ENCODE results near the gene ENGASE. TPM values are rescaled to one million over a fixed set of nuclear protein-coding genes. Genes with fewer than 3 reads are reported as not detected.

Gene ENGASE
- total and polyA plus RNA-seq, 8 donors: 6.6 to 505 (median 35.2) TPM

DNA sequence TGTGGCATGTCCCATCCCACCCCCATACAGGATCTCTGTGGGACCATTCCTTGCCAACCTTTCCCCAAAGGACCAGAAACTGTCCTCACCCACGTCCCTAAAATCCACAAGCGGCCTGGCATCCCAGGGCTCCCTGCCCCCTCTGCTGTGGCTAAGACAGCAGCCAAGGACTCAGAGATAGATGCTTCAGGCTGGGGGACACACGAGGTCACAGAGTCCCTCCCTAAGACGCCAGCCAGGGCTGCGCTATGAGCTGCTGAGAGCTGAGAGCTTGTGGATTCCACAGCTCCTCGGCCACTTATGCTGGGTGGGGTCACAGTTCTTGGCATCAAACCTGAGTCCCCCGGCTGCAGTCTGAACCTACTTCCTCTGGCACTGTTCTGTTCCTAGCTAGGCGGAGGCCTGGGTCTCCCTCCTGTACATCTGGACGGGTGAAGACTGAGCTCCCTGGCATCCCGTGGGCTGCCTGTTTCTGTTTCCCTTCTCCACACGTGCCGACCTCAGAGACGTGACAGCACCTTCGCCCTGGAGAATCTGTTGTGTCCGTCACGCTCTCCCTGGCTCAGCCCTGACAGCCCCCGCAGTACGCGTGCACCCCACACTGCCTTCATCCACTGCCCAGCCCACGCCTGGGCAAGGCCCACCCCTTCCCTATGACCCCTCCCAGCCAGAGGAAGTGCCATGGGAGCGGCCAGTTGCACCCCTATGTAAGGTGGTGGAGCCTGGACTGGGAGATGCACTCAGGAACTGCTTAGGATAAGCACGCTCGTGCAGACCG is 61.2 kb downstream of the ENGASE start:
- WGBS, 5 donors: 53 to 60% (median 58%) methylated on average over 19 to 24 of the region's 24 CpGs
- Histone ChIP-seq H3K4me3 (no peak overlapping the region), H3K4me1 (peaks cover 0 to 6% (median 0%) of the 10 kb centered on the region in 4 donors), H3K27ac (no peak overlapping the region), H3K36me3 (no peaks in the 10 kb centered on the region), H3K27me3 (peaks cover 0 to 99% (median 31%) of the 10 kb centered on the region in 3 donors), H3K9me3 (no peaks in the 10 kb centered on the region)
- intact Hi-C loops (cut with DNase I; ENCODE audit: low total_unique reads): no loop called here
- no peak for DNase-seq
- no peak for TF ChIP-seq EP300 (IDR thresholded peaks at IDR 0.05)
- TF ChIP-seq POLR2AphosphoS5 (IDR thresholded peaks at IDR 0.05): no peak

Other genes with a start within 250 kb of the ENGASE start
- 100 to 1,000 TPM in 1 of 5 donors, 10 to 100 TPM in 4; 33.3 to 106 (median 42.0) TPM for gene USP36, start 234.0 kb upstream of the ENGASE start, total RNA-seq
- 10 to 100 TPM; 14.2 to 20.9 (median 15.3) TPM for gene USP36, start 234.0 kb upstream of the ENGASE start, polyA plus RNA-seq
- 10 to 100 TPM in 2 of 5 donors, 1 to 10 TPM in 3; 4.2 to 23.9 (median 7.1) TPM for gene CEP295NL, start 171.6 kb upstream of the ENGASE start, total RNA-seq
- gene CEP295NL, start 171.6 kb upstream of the ENGASE start, polyA plus RNA-seq: under 1 TPM in 2 of 3 donors, not detected in 1; 0.31 to 0.40 TPM
- gene TIMP2, start 149.4 kb upstream of the ENGASE start, total RNA-seq: 10 to 100 TPM; 37.4 to 100.0 (median 66.1) TPM
- 10 to 100 TPM; 20.9 to 34.4 (median 29.4) TPM for gene TIMP2, start 149.4 kb upstream of the ENGASE start, polyA plus RNA-seq
- gene LGALS3BP, start 94.9 kb upstream of the ENGASE start, total RNA-seq: 100 to 1,000 TPM in 4 of 5 donors, 10 to 100 TPM in 1; 94.5 to 625 (median 434) TPM
- 100 to 1,000 TPM in 2 of 3 donors, 10 to 100 TPM in 1; 63.4 to 212 (median 172) TPM for gene LGALS3BP, start 94.9 kb upstream of the ENGASE start, polyA plus RNA-seq
- gene CANT1, start 65.1 kb upstream of the ENGASE start, total RNA-seq: 100 to 1,000 TPM in 1 of 5 donors, 10 to 100 TPM in 4; 31.2 to 151 (median 70.1) TPM
- gene CANT1, start 65.1 kb upstream of the ENGASE start, polyA plus RNA-seq: 10 to 100 TPM; 16.6 to 20.9 (median 18.1) TPM
- 10 to 100 TPM in 3 of 5 donors, 1 to 10 TPM in 2; 6.4 to 20.3 (median 10.1) TPM for gene C1QTNF1, start 50.7 kb upstream of the ENGASE start, total RNA-seq
- 10 to 100 TPM in 2 of 3 donors, 1 to 10 TPM in 1; 2.9 to 18.2 (median 15.3) TPM for gene C1QTNF1, start 50.7 kb upstream of the ENGASE start, polyA plus RNA-seq

Measured in stomach (tissue), 9 donors.